GM12878 (cell line): Measurements from ENCODE around the gene CDH4. TPM values are rescaled to one million over a fixed set of nuclear protein-coding genes. Genes with fewer than 3 reads are reported as not detected.

Experiments used
- ATAC-seq: fragments of 200-7000 bp; cut with Tn5 transposase; 3 replicates; pipeline ENCODE4 v1.9.1; 2020; ENCODE audit warnings: mild to moderate bottlenecking, moderate library complexity
- BruUV-seq: library from RNA; stranded (reverse); fragments of 400-500 nt; replicated peaks from 2 replicates; lab custom pipeline; 2021; lab: Mats Ljungman, UMichigan
- CTCF ChIA-PET: fragments of 300-600 bp; sonication (Branson Sonifier 250); formaldehyde crosslinking; extraction: SDS; loops from one replicate; lab custom pipeline; 2021; ENCODE audit warnings: inconsistent platforms; lab: Yijun Ruan, JAX
- POLR2A ChIA-PET: fragments of 350-600 bp; formaldehyde crosslinking; extraction: SDS; loops from one replicate; lab custom pipeline; 2021; ENCODE audit warnings: inconsistent platforms; lab: Charles Lee
- RAD21 ChIA-PET: fragments of 300-600 bp; sonication (Branson Sonifier 250); formaldehyde crosslinking; loops from one replicate; lab custom pipeline; 2023; ENCODE audit warnings: antibody characterized with exemption; ENCODE audit not compliant: unreplicated experiment; lab: Charles Lee
- SMC1A ChIA-PET: fragments of 300-600 bp; sonication (Branson Sonifier 250); formaldehyde crosslinking; loops from one replicate; lab custom pipeline; 2023; ENCODE audit not compliant: unreplicated experiment, uncharacterized antibody; lab: Charles Lee
- DNase-seq: peaks from one replicate; pipeline ENCODE4 v3.0.0-alpha.2; 2011; ENCODE audit warnings: low read depth, low spot score
- FAIRE-seq: peaks from 3 replicates; lab custom pipeline; 2011; peaks lifted over from hg19 to GRCh38; lab: Jason Lieb, UNC
- H2AFZ ChIP-seq: 2 replicates; pipeline ENCODE4 v1.6.0; 2011; ENCODE audit warnings: low read depth, low read length, control low read depth; ENCODE audit not compliant: control insufficient read depth
- H3K27ac ChIP-seq: 2 replicates; pipeline ENCODE4 v1.5.1; 2011; ENCODE audit warnings: control low read depth; ENCODE audit not compliant: control insufficient read depth, insufficient read depth
- H3K27me3 ChIP-seq, 2 experiments: replicated peaks in 1 of 2; 2 replicates each; pipeline versions ENCODE4 v1.6.0 to v1.6.1; 2011; ENCODE audit warnings: low read length in 1 of 2; ENCODE audit not compliant: control insufficient read depth in 2 of 2, insufficient read depth in 2 of 2
- H3K36me3 ChIP-seq, 2 experiments: 2 replicates each; pipeline ENCODE4 v1.5.1; 2011; ENCODE audit warnings: low read length in 1 of 2; ENCODE audit not compliant: control insufficient read depth in 2 of 2, insufficient read depth in 2 of 2
- H3K4me1 ChIP-seq: 2 replicates; pipeline ENCODE4 v1.6.1; 2011; ENCODE audit warnings: mild to moderate bottlenecking, low read length, moderate library complexity, mixed read lengths; ENCODE audit not compliant: control insufficient read depth, insufficient read depth
- H3K4me2 ChIP-seq: 2 replicates; pipeline ENCODE4 v1.6.0; 2011; ENCODE audit warnings: control low read depth; ENCODE audit not compliant: control insufficient read depth, insufficient read depth
- H3K4me3 ChIP-seq: fragments of 200-600 bp; sonication (generic); 2 replicates; pipeline ENCODE4 v1.5.1; 2016
- H3K79me2 ChIP-seq: 2 replicates; pipeline ENCODE4 v1.6.0; 2011; ENCODE audit warnings: low read length; ENCODE audit not compliant: control insufficient read depth, insufficient read depth
- H3K9ac ChIP-seq: 2 replicates; pipeline ENCODE4 v1.8.0; 2011; ENCODE audit warnings: low read length, control low read depth, mixed read lengths; ENCODE audit not compliant: control insufficient read depth, insufficient read depth
- H3K9me3 ChIP-seq: replicated peaks from 3 replicates; pipeline ENCODE4 v1.5.1; 2011; ENCODE audit warnings: mild to moderate bottlenecking, low read length; ENCODE audit not compliant: control insufficient read depth, insufficient read depth
- H4K20me1 ChIP-seq: 2 replicates; pipeline ENCODE4 v1.6.0; 2011; ENCODE audit not compliant: control insufficient read depth, insufficient read depth
- BHLHE40 ChIP-seq, 2 experiments: fragments of 450-650 bp in 1 of 2; IDR thresholded peaks; 2 replicates each; pipeline ENCODE4 v1.6.1; 2011 to 2017; ENCODE audit warnings: low read depth in 2 of 2, borderline replicate concordance in 1 of 2, improper control_type of control experiment in 1 of 2, low read length in 1 of 2, mild to moderate bottlenecking in 1 of 2
- CBX5 ChIP-seq: sonication (generic); IDR thresholded peaks from 2 replicates; pipeline ENCODE4 v1.6.1; 2016; ENCODE audit warnings: low read depth, moderate library complexity, mild to moderate bottlenecking, inconsistent platforms
- CREB1 ChIP-seq: IDR thresholded peaks from 2 replicates; pipeline ENCODE4 v1.6.1; 2012; ENCODE audit warnings: low read depth, mild to moderate bottlenecking, inconsistent platforms
- EZH2 ChIP-seq: IDR thresholded peaks from 2 replicates; pipeline ENCODE4 v1.6.1; 2012; ENCODE audit warnings: low read depth, mild to moderate bottlenecking, control low read depth, inconsistent platforms, low read length, borderline replicate concordance; ENCODE audit not compliant: control insufficient read depth
- FOS ChIP-seq: IDR thresholded peaks from 3 replicates; pipeline ENCODE4 v1.6.1; 2011; ENCODE audit warnings: borderline replicate concordance; ENCODE audit not compliant: insufficient read length; ENCODE audit errors: extremely low read depth
- NFIC ChIP-seq: IDR thresholded peaks from 2 replicates; pipeline ENCODE4 v1.6.1; 2012; ENCODE audit warnings: low read depth, mild to moderate bottlenecking, inconsistent platforms, low read length, moderate library complexity
- NR2C2 ChIP-seq: IDR thresholded peaks from 2 replicates; pipeline ENCODE4 v1.6.1; 2011; ENCODE audit warnings: borderline replicate concordance, low read depth; ENCODE audit not compliant: control insufficient read depth, insufficient read length
- SMARCA5 ChIP-seq: fragments of 450-650 bp; IDR thresholded peaks from 2 replicates; pipeline ENCODE4 v1.6.1; 2017; ENCODE audit warnings: mild to moderate bottlenecking
- WRNIP1 ChIP-seq: IDR thresholded peaks from 2 replicates; pipeline ENCODE4 v1.6.1; 2011; ENCODE audit warnings: low read depth, low read length, improper control_type of control experiment, borderline replicate concordance
- WGBS: methylation state at CpG from one replicate; pipeline ENCODE4 v1.1.6; 2016; ENCODE audit warnings: low lambda C conversion rate; ENCODE audit not compliant: insufficient replicate concordance, insufficient coverage; ENCODE audit errors: missing lambda C conversion rate; 5-methylcytosine and 5-hydroxymethylcytosine counted together
- in situ Hi-C: fragments of 300-500 bp; cut with MboI; formaldehyde crosslinking; loops from 9 replicates; pipeline ENCODE4 v1.14.3; 2018; ENCODE audit warnings: mixed read lengths
- intact Hi-C: fragments of 100-400 bp; cut with micrococcal nuclease; formaldehyde crosslinking; loops from one replicate; pipeline ENCODE4 v1.14.2; 2022; ENCODE audit not compliant: unreplicated experiment
- polyA plus RNA-seq, 11 experiments: library from polyadenylated mRNA; depleted of rRNA in 4 of 11; unstranded in 6 of 11; stranded (reverse) in 5 of 11; fragments of >200 nt; fragmentation: Nextera tagmentation in 4 of 11; fragmentation: Illumina TruSeq in 1 of 11; extraction: Ambion mirVana in 4 of 11; extraction: Trizol in 1 of 11; gene quantifications; 1 replicate in 1 of 11; 2 replicates in 10 of 11; pipeline versions ENCODE4 v1.2.1 to v1.2.3, GENCODE V29; 2011 to 2016; ENCODE audit warnings: inconsistent platforms in 2 of 11, missing spikeins in 2 of 11, low read depth in 1 of 11
- total RNA-seq, 4 experiments: library from RNA; depleted of rRNA in 3 of 4; stranded (reverse); fragments of >200 nt in 3 of 4; fragmentation: Illumina TruSeq in 1 of 4; extraction: Trizol in 1 of 4; gene quantifications; 2 replicates each; pipeline versions ENCODE4 v1.2.1 to v1.2.3, GENCODE V29; 2013 to 2021
- TF ChIP-seq, protein P1 (sequence below): fragments of 150-350 bp; IDR thresholded peaks from 2 replicates; pipeline ENCODE4 v1.6.1; 2014; ENCODE audit warnings: mild to moderate bottlenecking, low read depth, low read length
- TF ChIP-seq, protein P2 (sequence below): IDR thresholded peaks from 2 replicates; pipeline ENCODE4 v1.6.1; 2011; ENCODE audit warnings: borderline replicate concordance, low read depth, mild to moderate bottlenecking, moderate library complexity, mixed read lengths, low read length; ENCODE audit not compliant: insufficient read depth; ENCODE audit errors: extremely low read length

The CDH4 gene
- total and polyA plus RNA-seq, 10 of the 15 experiments (the other 5 are each of a cell fraction or from before 2014, with no cell fraction given) = not detected

DNA sequence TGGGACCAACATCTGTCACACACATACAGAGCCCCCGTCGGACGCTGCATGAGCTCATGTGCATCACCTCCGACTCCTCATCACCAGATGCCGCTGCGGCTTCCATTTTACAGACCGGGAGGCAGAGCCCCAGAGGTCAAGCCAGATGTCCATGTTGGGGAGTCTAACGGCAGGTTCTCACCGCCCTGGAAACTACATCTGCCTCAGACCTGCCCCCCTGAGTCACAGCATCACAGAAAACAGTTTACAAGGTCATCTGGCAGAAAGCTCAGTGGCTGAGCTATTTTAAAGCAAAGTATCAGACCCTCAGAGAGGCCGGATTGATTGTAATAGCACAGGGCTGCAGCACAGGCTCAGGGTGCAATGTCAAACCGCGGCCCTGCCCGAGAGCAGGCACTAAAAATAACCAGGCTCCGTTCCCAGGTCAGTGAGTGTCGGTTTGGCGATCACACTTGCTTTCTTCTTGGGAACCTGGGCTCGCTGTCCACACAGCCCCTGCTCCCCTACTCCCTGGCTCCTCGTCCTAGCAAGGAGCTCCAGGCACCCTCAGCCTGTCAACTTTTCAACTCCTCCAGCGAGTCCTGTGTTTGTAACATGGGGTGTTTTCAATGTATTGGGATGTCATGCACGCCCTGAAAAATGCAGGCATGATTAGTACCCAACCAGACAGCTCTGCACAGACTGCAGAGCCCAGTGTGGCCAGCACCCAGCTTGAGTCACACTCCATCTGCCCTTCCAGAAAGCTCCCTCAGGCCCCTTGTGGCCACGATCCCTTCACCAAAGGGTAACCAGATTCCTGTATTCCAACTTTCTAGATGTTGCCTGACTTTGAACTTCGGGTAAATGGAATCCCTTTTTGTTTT lies 264.5 kb downstream of the CDH4 start:
- WGBS = 52% methylated on average over 21 of the region's 22 CpGs
- Histone ChIP-seq H3K4me2 (no peak overlapping the region), H3K9ac (no peak overlapping the region), H3K4me1 (no peaks in the 10 kb centered on the region), H3K27ac (no peak overlapping the region), H3K4me3 (no peak overlapping the region), H3K36me3 (no peaks in the 10 kb centered on the region), H4K20me1 (no peaks in the 10 kb centered on the region), H3K79me2 (no peaks in the 10 kb centered on the region), H3K27me3 (no peaks in the 10 kb centered on the region), H2AFZ (no peak overlapping the region), H3K9me3 (no peaks in the 10 kb centered on the region; the same call in 2 of the 3 replicates)
- no peak for TF ChIP-seq WRNIP1
- no peak for TF ChIP-seq NFIC
- no peak for TF ChIP-seq SMARCA5
- in situ Hi-C loops (no loop called here), intact Hi-C loops (no loop called here)
- RAD21 ChIA-PET = no interaction called here
- DNase-seq = no peak
- ATAC-seq = no peak
- CTCF ChIA-PET = interaction anchor here (0.5 kb wide), 1 partner anchor 7 kb away, joined by 3 read pairs; no protein-coding TSS in a partner anchor
- POLR2A ChIA-PET = no interaction called here
- SMC1A ChIA-PET = no interaction called here
- FAIRE-seq = no peak
- no TSS peak for BruUV-seq

DNA sequence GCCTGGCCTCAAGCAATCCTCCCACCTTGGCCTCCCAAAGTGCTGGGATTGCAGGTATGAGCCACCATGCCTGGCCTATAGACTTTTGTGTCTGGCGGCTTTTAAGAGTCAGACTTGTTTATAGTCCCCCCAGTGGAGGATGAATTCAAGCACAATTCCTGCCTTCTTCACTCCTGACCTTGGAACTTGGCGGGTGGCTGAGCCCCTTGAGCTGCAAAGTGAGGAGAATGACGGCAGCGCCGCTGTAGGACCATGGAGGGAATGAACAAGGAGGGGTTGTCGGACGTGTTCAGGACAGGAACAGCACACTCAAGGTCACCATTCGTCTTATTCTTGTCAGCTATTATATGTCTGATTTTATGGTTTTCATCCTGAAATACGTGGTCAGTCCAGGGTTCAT lies 265.4 kb downstream of the CDH4 start:
- Histone ChIP-seq H3K4me1 (no peaks in the 10 kb centered on the region), H4K20me1 (no peaks in the 10 kb centered on the region), H3K9ac (no peak overlapping the region), H3K27ac (no peak overlapping the region), H3K4me3 (no peak overlapping the region), H2AFZ (no peak overlapping the region), H3K9me3 (no peaks in the 10 kb centered on the region; the same call in 2 of the 3 replicates), H3K27me3 (no peaks in the 10 kb centered on the region), H3K36me3 (no peaks in the 10 kb centered on the region), H3K4me2 (no peak overlapping the region), H3K79me2 (no peaks in the 10 kb centered on the region)
- ATAC-seq = no peak
- POLR2A ChIA-PET = no interaction called here
- SMC1A ChIA-PET = no interaction called here
- RAD21 ChIA-PET = no interaction called here
- no peak for DNase-seq
- no peak for FAIRE-seq
- in situ Hi-C loops = no loop called here
- CTCF ChIA-PET = no interaction called here
- BruUV-seq = no TSS peak
- 38% methylated on average over 9 of the region's 9 CpGs for WGBS
- intact Hi-C loops = no loop called here
- TF ChIP-seq FOS (no peak), CREB1 (no peak), BHLHE40 (IDR thresholded peaks at IDR 0.05; ENCODE audit: borderline replicate concordance in 1 of 2, low read depth in 2 of 2, low read length in 1 of 2) (no peak), NR2C2 (no peak), CBX5 (no peak), EZH2 (no peak)
- TF ChIP-seq, protein P1, sequence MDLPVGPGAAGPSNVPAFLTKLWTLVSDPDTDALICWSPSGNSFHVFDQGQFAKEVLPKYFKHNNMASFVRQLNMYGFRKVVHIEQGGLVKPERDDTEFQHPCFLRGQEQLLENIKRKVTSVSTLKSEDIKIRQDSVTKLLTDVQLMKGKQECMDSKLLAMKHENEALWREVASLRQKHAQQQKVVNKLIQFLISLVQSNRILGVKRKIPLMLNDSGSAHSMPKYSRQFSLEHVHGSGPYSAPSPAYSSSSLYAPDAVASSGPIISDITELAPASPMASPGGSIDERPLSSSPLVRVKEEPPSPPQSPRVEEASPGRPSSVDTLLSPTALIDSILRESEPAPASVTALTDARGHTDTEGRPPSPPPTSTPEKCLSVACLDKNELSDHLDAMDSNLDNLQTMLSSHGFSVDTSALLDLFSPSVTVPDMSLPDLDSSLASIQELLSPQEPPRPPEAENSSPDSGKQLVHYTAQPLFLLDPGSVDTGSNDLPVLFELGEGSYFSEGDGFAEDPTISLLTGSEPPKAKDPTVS = no peak
- TF ChIP-seq, protein P2, sequence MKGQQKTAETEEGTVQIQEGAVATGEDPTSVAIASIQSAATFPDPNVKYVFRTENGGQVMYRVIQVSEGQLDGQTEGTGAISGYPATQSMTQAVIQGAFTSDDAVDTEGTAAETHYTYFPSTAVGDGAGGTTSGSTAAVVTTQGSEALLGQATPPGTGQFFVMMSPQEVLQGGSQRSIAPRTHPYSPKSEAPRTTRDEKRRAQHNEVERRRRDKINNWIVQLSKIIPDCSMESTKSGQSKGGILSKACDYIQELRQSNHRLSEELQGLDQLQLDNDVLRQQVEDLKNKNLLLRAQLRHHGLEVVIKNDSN = no peak
